NCI-H1092 (cell line): ENCODE results near the gene ACRBP.
"Not testable (repeated sequence)": the region's sequence is repeated elsewhere in the genome, so short reads cannot be mapped to it uniquely, and the experiment has no call there.

Experiments
- DNase-seq: peaks from one replicate; lab custom pipeline; 2025; lab: John Stamatoyannopoulos, UW

ACRBP gene

DNA sequence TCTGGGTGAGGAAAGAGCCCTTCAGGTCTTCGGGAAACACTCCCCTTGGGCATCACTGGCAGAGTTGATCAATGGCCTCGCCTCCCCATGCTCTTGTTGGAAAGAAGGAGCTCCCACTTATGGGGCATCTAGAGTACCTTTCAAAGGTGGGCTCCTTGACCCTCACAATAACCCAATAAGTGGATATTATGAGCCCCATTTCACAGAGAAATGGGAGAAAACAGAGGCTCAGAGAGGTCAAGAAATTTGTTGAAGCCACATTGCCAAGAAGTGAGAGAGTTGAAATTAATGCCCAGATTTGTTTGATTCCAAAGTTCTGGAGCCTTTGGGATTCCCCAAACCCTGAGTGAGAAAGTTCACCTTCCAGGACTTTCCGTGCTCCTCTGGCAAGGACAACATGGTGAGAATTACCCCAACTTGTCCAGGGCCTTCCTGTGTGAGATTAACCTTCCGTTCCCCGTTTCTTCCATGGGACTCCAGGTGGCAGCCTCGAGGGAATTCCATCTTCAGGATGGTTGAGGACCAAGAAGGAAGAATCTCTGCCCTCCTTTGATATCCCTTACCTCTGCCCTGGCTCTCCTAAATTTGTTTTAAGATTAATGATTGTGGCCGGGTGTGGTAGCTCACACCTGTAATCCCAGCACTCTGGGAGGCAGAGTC, 32.6 kb downstream of the ACRBP start:
- no peak for DNase-seq

- DNase-seq = peak; percentile 96
Observed at GRCh38 chr12:6613776-6614512, 33.3 kb downstream of the ACRBP start.

DNA sequence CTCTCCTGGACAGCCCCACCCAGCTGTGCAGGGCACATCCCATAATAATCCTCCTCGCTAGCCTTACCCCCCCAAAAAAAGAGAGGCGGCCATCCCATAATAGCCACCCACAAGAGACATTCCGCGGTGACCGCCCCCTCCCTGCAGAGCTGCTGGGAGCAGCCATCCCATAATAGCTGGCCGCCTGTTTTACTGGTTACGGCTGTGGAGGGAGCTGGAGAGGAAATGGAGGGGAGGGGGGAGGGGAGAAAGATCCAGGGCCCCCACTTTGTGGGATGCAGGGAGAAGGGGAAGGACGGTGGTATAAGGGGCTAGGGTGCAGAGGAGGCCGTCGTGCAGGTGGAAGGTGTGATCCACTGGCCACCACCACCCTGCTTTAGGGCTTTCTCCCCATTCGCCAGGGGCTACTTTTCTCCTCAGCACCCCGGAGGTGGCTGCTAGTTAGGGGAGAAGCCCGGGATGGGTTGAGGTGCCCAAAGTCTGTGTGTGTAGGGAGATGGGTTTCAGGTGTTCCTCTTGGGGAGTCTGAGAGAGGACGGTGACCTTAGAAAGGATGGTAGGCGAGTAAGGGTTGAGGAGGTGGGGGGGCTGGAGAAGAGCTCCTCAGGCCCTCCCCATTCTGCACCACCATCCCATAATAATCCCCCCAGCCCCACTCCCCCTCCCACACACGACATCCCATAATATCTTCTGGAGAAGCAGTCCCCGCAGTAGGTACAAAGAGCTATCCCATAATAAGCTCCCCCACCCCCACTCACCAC, 34.0 kb downstream of the ACRBP start:
- DNase-seq = peak; percentile 89

GRCh38 chr12:6612652-6613014, 34.6 kb downstream of the ACRBP start:
- no peak for DNase-seq

GRCh38 chr12:6612247-6612646, 35.0 kb downstream of the ACRBP start:
- no peak for DNase-seq

DNA sequence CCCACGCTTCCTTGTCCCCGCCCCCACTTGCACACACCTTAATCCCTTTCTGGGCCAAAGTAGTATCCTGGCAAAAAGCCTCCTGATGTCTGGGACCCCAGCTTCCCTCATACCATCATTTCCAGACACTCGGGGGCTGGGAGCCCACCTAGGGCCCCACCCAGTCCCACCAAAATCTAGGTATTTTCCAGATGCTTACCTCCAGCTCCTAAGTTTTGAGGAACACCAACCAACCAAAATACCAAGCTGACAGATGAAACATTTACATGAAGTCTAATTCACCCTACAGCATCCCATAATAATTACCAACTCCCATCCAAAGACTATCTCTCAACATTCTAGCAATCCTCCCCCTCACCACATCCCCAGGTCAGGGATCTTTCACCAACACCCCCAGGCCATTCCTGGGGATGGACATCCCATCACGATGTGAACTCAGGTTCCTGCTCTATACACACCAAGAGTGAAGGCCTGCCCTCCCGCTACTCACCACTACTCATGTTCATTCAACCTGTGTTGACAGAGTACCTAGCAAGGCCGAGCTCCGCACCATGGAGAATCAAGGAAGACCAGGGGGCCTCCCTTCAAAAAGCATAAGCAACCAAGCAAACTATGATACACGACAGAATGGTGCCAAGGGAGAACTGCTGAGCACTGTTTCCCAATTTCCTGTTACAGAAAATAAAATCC, 38.5 kb downstream of the ACRBP start:
- DNase-seq = no peak

- DNase-seq = peak; percentile 69
Observed at GRCh38 chr12:6607751-6608591, 39.3 kb downstream of the ACRBP start.

- no peak for DNase-seq
Observed at GRCh38 chr12:6606331-6607131, 40.7 kb downstream of the ACRBP start.

- no peak for DNase-seq
Observed at GRCh38 chr12:6605421-6606330, 41.6 kb downstream of the ACRBP start.

- DNase-seq = no peak
Observed at GRCh38 chr12:6604259-6605029, 42.8 kb downstream of the ACRBP start.

DNA sequence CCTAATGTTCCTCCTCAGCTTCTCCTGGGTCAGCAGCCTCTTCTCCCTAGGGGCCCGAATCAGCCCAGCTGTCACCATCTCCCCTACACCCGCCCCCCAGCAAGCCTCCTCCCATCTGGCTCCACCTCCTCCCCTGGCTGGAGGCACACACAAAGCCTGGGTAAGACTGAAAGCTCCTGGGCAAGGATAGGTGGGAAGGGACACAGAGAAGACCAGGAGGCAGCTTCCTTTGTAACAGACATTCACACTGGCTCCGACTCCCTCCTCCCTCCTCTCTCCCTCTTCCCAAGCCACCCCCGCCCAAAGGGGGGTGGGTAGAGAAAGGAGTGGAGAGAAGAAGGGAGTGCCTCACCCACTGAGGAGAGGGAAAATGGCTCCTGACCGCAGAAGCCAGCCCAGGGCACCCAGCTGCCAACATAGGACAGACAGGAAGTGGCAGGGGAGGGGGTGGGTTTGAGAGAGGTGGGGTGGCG, 44.1 kb downstream of the ACRBP start:
- no peak for DNase-seq

DNA sequence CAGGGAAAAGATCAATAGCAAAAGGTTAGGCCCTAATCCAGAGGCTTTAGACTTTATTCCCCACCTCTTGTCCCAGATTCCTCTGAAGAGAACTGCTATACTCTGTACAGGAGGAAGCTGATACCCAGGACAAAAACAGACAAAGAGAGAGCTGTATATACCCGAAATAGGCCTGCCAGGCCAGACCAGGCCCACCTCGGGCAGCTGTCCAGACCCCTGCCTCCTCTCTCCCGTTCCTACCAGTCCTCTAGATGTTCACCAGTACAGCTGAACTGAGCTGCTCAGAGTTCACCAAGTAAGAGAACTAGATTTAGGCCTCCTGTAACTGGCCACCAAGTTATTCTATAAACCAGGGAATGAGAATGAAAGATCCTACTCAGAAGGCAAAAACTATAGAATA, 44.7 kb downstream of the ACRBP start:
- DNase-seq = no peak

DNA sequence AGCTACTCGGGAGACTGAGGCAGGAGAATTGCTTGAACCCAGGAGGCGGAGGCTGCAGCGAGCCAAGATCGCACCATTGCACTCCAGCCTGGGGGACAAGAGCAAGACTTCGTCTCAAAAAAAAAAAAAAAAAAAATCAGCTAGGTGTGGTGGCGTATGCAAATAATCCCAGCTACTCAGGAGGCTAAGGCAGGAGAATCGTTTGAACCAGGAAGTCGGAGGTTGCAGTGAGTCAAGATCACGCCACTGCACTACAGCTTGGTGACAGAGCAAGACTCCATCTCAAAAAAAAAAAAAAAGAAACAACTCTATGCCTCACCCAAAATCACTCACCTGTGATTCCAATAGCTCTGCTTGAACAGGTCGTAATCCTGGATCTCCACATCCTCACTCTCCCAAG, 51.6 kb downstream of the ACRBP start:
- DNase-seq = not testable (repeated sequence)

DNA sequence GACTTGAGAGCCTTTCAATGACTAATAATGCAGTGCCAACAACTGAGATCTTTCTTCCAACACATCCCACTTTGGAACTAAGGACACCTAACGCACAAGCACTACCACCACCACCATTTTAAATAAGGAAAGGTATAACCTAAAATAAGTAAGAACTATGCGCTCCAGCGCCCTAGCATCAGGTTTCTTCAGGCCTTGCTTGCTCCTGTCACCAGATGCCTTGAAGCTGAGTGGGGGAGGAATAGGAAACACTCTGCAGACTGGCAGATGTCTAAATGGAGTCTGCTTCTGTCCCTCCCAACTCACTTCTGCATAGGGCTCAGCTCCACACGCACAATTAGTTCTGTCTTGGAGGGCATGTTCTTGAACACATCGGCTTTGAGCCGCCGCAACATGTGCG, 55.1 kb downstream of the ACRBP start:
- DNase-seq = no peak
